ENCODE results near the gene UGT1A10. TPM values are rescaled to one million over a fixed set of nuclear protein-coding genes. Genes with fewer than 3 reads are reported as not detected.

UGT1A10 gene
- total and polyA plus RNA-seq, 12 donors: not detected

GRCh38 chr2:233689031-233689430, 52.8 kb downstream of the UGT1A10 start:
- Histone ChIP-seq H3K9me3 (no peaks in the 10 kb centered on the region), H3K4me3 (no peak overlapping the region), H3K27me3 (peaks cover 0 to 10% (median 0%) of the 10 kb centered on the region in 7 donors), H3K27ac (no peak overlapping the region), H3K36me3 (no peaks in the 10 kb centered on the region), H3K4me1 (no peaks in the 10 kb centered on the region)
- TF ChIP-seq, protein P1, sequence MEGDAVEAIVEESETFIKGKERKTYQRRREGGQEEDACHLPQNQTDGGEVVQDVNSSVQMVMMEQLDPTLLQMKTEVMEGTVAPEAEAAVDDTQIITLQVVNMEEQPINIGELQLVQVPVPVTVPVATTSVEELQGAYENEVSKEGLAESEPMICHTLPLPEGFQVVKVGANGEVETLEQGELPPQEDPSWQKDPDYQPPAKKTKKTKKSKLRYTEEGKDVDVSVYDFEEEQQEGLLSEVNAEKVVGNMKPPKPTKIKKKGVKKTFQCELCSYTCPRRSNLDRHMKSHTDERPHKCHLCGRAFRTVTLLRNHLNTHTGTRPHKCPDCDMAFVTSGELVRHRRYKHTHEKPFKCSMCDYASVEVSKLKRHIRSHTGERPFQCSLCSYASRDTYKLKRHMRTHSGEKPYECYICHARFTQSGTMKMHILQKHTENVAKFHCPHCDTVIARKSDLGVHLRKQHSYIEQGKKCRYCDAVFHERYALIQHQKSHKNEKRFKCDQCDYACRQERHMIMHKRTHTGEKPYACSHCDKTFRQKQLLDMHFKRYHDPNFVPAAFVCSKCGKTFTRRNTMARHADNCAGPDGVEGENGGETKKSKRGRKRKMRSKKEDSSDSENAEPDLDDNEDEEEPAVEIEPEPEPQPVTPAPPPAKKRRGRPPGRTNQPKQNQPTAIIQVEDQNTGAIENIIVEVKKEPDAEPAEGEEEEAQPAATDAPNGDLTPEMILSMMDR (IDR thresholded peaks at IDR 0.05): no peak
- intact Hi-C loops (cut with DNase I): no loop called here
- no peak for DNase-seq
- ATAC-seq: no peak

- Histone ChIP-seq H3K36me3 (no peaks in the 10 kb centered on the region), H3K9me3 (no peaks in the 10 kb centered on the region), H3K4me3 (no peak overlapping the region), H3K4me1 (no peaks in the 10 kb centered on the region), H3K27ac (no peak overlapping the region), H3K27me3 (peaks cover 0 to 10% (median 0%) of the 10 kb centered on the region in 7 donors)
- ATAC-seq (no peak), DNase-seq (no peak)
- intact Hi-C loops (cut with DNase I): no loop called here
- TF ChIP-seq, protein P1 (IDR thresholded peaks at IDR 0.05): no peak
- WGBS, 2 donors: 15 to 19% methylated on average over 3 of the region's 3 CpGs
Observed at GRCh38 chr2:233689501-233689900, 53.3 kb downstream of the UGT1A10 start.

DNA sequence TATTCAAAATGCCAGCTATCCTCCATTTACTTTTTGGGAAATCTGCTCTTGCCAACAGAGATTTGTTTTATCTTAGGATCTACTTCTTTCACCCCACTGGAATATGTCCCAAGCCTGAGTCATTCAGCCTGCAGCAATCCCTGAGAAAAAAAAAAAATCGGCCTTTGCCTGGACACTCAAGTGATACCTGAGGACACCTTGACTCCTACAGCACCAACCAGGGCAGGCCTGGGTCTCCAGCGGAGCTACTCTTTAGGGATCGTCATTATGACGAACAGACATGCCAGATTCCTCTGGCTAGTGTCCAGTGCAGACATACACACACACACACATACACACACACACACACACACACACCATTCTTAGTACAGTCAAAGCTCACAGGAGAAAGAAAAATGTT, 54.2 kb downstream of the UGT1A10 start:
- no peaks in the 10 kb centered on the region for H3K9me3 ChIP-seq
- ATAC-seq (no peak), DNase-seq (no peak)
- intact Hi-C loops (cut with DNase I): no loop called here
- 67 to 68% methylated on average over 4 of the region's 4 CpGs for WGBS, 2 donors
- H3K4me1 ChIP-seq: no peaks in the 10 kb centered on the region
- H3K4me3 ChIP-seq: no peak overlapping the region
- no peaks in the 10 kb centered on the region for H3K36me3 ChIP-seq
- H3K27me3 ChIP-seq: peaks cover 0 to 10% (median 0%) of the 10 kb centered on the region in 7 donors
- TF ChIP-seq, protein P1 (IDR thresholded peaks at IDR 0.05): no peak
- H3K27ac ChIP-seq: no peak overlapping the region

DNA sequence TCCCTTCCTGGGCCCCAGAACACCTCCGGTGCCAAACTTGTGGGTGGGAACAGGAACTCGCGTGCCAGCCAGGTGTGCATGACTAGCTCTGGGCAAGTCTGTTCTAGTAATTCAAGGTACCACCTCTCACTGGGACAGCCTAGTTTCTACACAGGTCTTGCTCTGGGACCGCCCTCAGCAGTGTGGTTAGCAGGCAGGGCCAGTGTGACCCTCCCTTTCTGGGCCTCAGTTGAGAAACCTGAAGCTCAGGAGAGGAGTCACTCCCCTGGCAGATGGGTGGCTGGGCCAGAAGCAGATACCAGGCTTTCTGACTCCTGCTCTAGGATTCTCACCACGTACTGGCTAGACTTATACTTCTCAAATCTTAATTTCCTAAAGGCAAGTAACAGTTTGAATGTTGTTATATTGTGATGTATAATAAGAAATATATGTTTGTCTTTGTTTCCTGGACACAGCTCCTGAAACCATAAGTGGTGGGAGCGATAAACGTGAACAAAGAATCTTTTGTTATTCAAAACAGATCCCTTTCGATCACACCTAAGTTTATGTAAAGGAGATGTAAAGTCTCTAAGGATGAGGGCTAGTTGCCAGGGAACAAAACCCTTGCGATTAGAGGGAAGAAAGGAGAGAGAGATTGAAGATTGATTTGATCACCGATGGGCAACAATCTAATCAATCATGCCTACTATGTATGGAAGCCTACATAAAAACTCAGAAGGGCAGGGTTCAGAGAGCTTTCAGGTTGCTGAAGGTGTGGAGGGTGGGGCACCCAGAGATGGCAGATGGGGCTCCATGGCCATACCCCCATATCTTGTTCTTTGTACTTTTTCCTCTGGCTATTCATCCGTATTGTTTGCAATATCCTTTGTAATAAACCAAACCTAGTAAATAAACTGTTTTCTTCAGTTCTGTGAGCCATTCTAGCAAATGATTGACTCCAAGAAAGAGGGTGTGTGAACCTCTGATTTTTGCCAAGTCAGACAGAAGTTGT, 55.5 kb downstream of the UGT1A10 start:
- no peak for ATAC-seq
- Histone ChIP-seq H3K9me3 (no peaks in the 10 kb centered on the region), H3K27me3 (peaks cover 0 to 4% (median 0%) of the 10 kb centered on the region in 7 donors), H3K36me3 (no peaks in the 10 kb centered on the region), H3K4me1 (no peaks in the 10 kb centered on the region), H3K27ac (no peak overlapping the region), H3K4me3 (no peak overlapping the region)
- intact Hi-C loops (cut with DNase I): no loop called here
- no peak for DNase-seq
- TF ChIP-seq, protein P1 (IDR thresholded peaks at IDR 0.05): no peak
- 84% methylated on average over 11 of the region's 11 CpGs for WGBS, 2 donors
